ENCODE results near the gene HHAT. TPM values are rescaled to one million over a fixed set of nuclear protein-coding genes. Genes with fewer than 3 reads are reported as not detected.

Gene HHAT
- total RNA-seq, 1 donor from 2014 or later = 4.7 TPM

DNA sequence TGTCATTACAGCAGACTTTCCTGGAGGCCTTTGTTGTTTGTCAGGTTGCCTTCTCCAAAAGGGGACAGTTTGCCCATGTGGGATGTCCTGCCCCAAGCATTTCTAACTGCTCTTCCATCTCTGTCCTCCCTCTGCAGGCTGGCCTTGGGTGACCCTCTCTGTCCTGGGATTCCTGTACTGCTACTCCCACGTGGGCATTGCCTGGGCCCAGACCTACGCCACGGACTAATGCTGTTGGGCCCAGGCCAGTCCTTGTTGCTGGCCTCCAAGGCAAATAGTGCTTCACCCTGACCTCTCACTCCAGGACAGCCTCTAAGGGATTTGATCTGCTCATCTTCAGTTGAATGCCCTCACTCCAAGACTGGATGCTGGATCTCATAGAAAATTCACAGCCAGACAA, 345.4 kb downstream of the HHAT start:
- H3K27me3 ChIP-seq (ENCODE audit: control insufficient read depth in 3 of 3, insufficient read depth in 3 of 3, low read length in 3 of 3) = no peaks in the 10 kb centered on the region
- H3K4me1 ChIP-seq (ENCODE audit: control insufficient read depth in 3 of 3, insufficient read depth in 3 of 3, low read length in 3 of 3) = no peaks in the 10 kb centered on the region
- no peak overlapping the region for H3K27ac ChIP-seq (ENCODE audit: low read depth, low read length)
- no peak overlapping the region for H3K9ac ChIP-seq (ENCODE audit: low read depth in 1 of 3, low read length in 3 of 3)
- no peaks in the 10 kb centered on the region for H3K9me3 ChIP-seq (ENCODE audit: control insufficient read depth in 3 of 3, low read length in 3 of 3)
- H3K4me3 ChIP-seq (ENCODE audit: low read length in 3 of 3) = no peak overlapping the region
- no peaks in the 10 kb centered on the region for H3K36me3 ChIP-seq (ENCODE audit: control insufficient read depth in 3 of 3, insufficient read depth in 3 of 3, low read length in 3 of 3)

DNA sequence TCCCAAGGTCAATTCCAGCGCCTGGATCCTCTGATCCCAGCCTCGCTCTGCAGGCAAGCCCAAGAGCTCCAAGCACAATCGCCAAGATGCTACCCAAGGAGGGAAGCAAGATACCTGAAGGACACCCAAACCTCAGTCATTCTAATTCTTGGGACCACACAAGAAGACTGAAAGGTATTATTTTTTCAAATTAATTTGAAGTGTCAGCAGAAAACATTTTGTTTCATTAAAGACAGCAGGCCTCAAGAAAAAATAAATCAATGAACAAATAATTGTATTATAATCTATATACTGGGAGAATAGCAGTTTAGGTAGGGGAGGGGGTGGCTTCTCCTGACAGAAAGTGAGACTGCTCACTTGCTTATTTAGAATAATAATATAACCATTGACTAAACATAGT, 347.8 kb downstream of the HHAT start:
- H3K36me3 ChIP-seq (ENCODE audit: control insufficient read depth in 3 of 3, insufficient read depth in 3 of 3, low read length in 3 of 3) = no peaks in the 10 kb centered on the region
- H3K27me3 ChIP-seq (ENCODE audit: control insufficient read depth in 3 of 3, insufficient read depth in 3 of 3, low read length in 3 of 3) = no peaks in the 10 kb centered on the region
- H3K4me1 ChIP-seq (ENCODE audit: control insufficient read depth in 3 of 3, insufficient read depth in 3 of 3, low read length in 3 of 3) = no peaks in the 10 kb centered on the region
- H3K4me3 ChIP-seq (ENCODE audit: low read length in 3 of 3) = no peak overlapping the region
- no peak overlapping the region for H3K27ac ChIP-seq (ENCODE audit: low read depth, low read length)
- no peaks in the 10 kb centered on the region for H3K9me3 ChIP-seq (ENCODE audit: control insufficient read depth in 3 of 3, low read length in 3 of 3)
- no peak overlapping the region for H3K9ac ChIP-seq (ENCODE audit: low read depth in 1 of 3, low read length in 3 of 3)

DNA sequence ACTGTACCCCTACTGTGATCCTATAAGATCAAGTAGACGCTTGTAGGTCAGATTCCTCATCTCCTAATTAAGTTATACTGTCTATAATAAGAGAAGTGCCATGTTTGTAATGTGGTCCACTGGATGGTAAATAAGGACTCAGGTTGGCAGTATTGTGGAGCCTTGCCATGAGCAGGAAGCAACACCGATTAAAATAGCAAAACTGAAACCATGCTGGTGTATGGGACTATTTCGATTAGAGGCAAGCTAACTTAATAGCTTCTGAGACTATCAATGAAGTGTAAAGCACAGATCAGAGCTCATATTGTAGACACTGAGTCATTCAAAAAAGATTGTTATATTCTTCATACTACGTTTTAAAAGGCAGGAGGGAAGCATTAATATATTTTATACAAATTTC, 348.8 kb downstream of the HHAT start:
- no peak overlapping the region for H3K4me3 ChIP-seq (ENCODE audit: low read length in 3 of 3)
- H3K9ac ChIP-seq (ENCODE audit: low read depth in 1 of 3, low read length in 3 of 3) = no peak overlapping the region
- H3K4me1 ChIP-seq (ENCODE audit: control insufficient read depth in 3 of 3, insufficient read depth in 3 of 3, low read length in 3 of 3) = no peaks in the 10 kb centered on the region
- H3K9me3 ChIP-seq (ENCODE audit: control insufficient read depth in 3 of 3, low read length in 3 of 3) = no peaks in the 10 kb centered on the region
- no peaks in the 10 kb centered on the region for H3K36me3 ChIP-seq (ENCODE audit: control insufficient read depth in 3 of 3, insufficient read depth in 3 of 3, low read length in 3 of 3)
- H3K27ac ChIP-seq (ENCODE audit: low read depth, low read length) = no peak overlapping the region
- no peaks in the 10 kb centered on the region for H3K27me3 ChIP-seq (ENCODE audit: control insufficient read depth in 3 of 3, insufficient read depth in 3 of 3, low read length in 3 of 3)

DNA sequence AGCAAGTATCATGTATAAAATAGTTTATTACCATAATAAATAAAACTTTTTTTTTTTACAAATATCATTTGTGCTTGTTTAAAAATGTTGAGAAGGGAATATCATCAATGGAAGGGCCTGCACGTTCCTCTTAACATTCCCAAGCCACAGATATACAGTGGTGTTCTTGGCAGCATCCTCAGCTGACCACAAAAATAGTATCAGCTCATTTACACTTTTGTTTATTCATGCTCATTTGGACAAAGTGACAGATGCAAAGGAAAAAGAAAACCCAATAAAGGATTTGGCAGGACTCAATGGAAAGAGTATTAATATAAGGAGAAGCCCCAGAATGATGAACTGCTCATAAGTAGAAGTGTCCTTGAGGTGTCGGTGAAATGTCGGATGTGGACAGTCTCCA, 349.6 kb downstream of the HHAT start:
- peaks cover 0 to under 1% (median 0%) of the 10 kb centered on the region in 3 donors for H3K9me3 ChIP-seq (ENCODE audit: control insufficient read depth in 3 of 3, low read length in 3 of 3)
- no peaks in the 10 kb centered on the region for H3K4me1 ChIP-seq (ENCODE audit: control insufficient read depth in 3 of 3, insufficient read depth in 3 of 3, low read length in 3 of 3)
- no peak overlapping the region for H3K27ac ChIP-seq (ENCODE audit: low read depth, low read length)
- H3K36me3 ChIP-seq (ENCODE audit: control insufficient read depth in 3 of 3, insufficient read depth in 3 of 3, low read length in 3 of 3) = no peaks in the 10 kb centered on the region
- no peak overlapping the region for H3K9ac ChIP-seq (ENCODE audit: low read depth in 1 of 3, low read length in 3 of 3)
- no peaks in the 10 kb centered on the region for H3K27me3 ChIP-seq (ENCODE audit: control insufficient read depth in 3 of 3, insufficient read depth in 3 of 3, low read length in 3 of 3)
- H3K4me3 ChIP-seq (ENCODE audit: low read length in 3 of 3) = no peak overlapping the region

DNA sequence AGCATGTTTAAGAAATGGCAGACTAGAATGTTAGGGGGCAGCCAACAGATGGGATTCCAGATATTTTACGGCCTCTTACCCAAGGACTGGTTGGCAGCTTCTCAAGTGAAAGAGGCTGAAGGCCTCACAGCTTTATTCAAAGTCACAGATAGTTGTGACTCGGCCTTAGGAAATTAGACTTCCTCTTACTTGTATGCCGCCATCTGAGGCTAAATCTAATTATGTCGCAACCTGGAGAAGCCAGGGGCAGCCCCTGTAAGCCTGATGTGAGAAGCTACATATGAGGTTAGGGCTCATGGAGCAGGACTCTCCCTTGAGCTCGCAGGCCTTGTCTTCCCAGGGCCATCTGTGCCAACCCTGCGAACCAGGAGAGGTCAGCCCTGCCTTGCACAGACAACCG, 352.5 kb downstream of the HHAT start:
- H3K9ac ChIP-seq (ENCODE audit: low read depth in 1 of 3, low read length in 3 of 3) = no peak overlapping the region
- no peak overlapping the region for H3K4me3 ChIP-seq (ENCODE audit: low read length in 3 of 3)
- H3K4me1 ChIP-seq (ENCODE audit: control insufficient read depth in 3 of 3, insufficient read depth in 3 of 3, low read length in 3 of 3) = no peaks in the 10 kb centered on the region
- peaks cover 0 to 2% (median 0%) of the 10 kb centered on the region in 3 donors for H3K9me3 ChIP-seq (ENCODE audit: control insufficient read depth in 3 of 3, low read length in 3 of 3)
- H3K27ac ChIP-seq (ENCODE audit: low read depth, low read length) = no peak overlapping the region
- H3K36me3 ChIP-seq (ENCODE audit: control insufficient read depth in 3 of 3, insufficient read depth in 3 of 3, low read length in 3 of 3) = no peaks in the 10 kb centered on the region
- no peaks in the 10 kb centered on the region for H3K27me3 ChIP-seq (ENCODE audit: control insufficient read depth in 3 of 3, insufficient read depth in 3 of 3, low read length in 3 of 3)

DNA sequence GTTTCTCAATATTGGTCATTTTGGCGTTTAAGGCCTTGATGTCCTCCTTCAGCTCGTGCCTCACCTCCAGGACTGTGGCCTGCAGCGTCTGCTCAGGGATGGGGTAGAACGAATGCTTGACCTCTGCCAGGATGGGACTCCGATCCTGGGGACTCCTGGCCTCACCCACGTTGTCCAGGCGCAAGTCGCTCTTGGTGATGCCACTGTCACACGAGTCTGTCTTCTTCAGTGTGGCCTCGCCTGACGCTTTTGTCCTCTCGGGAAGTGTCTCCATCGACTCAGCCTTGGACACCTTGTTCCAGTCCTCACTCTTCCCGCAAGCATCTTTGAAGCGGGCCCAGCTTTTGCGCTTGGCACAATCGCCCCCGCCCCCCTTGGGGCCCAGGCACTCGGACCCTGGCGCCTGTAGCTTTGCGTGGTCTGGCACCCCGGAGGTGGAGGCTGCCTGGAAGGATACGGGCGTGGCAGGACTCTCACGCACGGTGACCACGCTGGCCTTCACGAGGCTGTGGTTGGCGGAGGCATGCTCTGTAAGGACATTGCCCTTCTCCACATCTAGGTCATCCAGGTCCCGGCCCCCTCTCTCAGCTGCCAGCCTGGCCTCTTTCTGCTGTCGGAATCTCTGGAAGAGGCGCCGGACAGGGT, 354.8 kb downstream of the HHAT start:
- H3K27ac ChIP-seq (ENCODE audit: low read depth, low read length) = no peak overlapping the region
- H3K4me1 ChIP-seq (ENCODE audit: control insufficient read depth in 3 of 3, insufficient read depth in 3 of 3, low read length in 3 of 3) = no peaks in the 10 kb centered on the region
- H3K27me3 ChIP-seq (ENCODE audit: control insufficient read depth in 3 of 3, insufficient read depth in 3 of 3, low read length in 3 of 3) = no peaks in the 10 kb centered on the region
- no peak overlapping the region for H3K4me3 ChIP-seq (ENCODE audit: low read length in 3 of 3)
- H3K9me3 ChIP-seq (ENCODE audit: control insufficient read depth in 3 of 3, low read length in 3 of 3) = peaks cover 0 to 2% (median 0%) of the 10 kb centered on the region in 3 donors
- H3K9ac ChIP-seq (ENCODE audit: low read depth in 1 of 3, low read length in 3 of 3) = no peak overlapping the region
- no peaks in the 10 kb centered on the region for H3K36me3 ChIP-seq (ENCODE audit: control insufficient read depth in 3 of 3, insufficient read depth in 3 of 3, low read length in 3 of 3)

DNA sequence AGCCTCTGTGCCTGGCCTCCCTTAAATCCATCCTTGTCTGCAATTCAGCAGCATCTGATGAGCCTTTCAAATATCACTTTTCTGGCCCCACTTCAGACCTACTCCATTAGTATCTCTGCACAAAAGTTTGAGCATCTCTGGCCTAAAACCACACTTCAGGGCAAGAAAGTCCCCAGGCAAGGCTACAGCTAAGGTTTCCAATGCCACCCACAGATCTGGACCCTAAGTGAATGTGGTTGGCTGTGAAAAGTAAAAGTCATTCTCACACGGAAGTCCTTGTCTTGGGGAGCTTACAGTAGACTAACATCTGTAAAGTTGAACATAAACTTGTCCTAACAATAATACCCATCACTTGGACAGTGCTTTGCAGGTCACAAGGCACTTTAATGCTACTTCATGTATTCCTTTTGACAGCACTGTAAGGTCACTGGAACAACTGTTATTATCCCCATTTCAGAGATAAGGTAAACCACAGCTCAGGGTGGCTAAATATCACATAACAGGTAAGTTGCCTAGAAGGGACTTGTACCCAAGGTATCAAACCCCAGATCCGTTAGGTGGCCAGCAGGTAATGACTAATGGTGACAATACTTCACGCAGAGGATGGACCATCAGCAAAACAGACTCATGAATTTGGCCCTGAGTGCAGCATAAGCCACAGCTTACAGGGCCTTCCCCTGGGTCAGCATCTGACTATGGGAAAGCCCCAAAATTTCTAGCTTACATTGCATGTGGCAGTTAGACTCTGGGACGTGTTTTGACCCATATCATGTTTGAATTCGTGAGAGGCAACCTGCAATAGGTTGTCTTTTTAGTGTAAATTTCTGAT, 356.0 kb downstream of the HHAT start:
- peaks cover 0 to 2% (median 0%) of the 10 kb centered on the region in 3 donors for H3K9me3 ChIP-seq (ENCODE audit: control insufficient read depth in 3 of 3, low read length in 3 of 3)
- no peaks in the 10 kb centered on the region for H3K27me3 ChIP-seq (ENCODE audit: control insufficient read depth in 3 of 3, insufficient read depth in 3 of 3, low read length in 3 of 3)
- H3K4me1 ChIP-seq (ENCODE audit: control insufficient read depth in 3 of 3, insufficient read depth in 3 of 3, low read length in 3 of 3) = no peaks in the 10 kb centered on the region
- no peaks in the 10 kb centered on the region for H3K36me3 ChIP-seq (ENCODE audit: control insufficient read depth in 3 of 3, insufficient read depth in 3 of 3, low read length in 3 of 3)
- H3K27ac ChIP-seq (ENCODE audit: low read depth, low read length) = no peak overlapping the region
- H3K9ac ChIP-seq (ENCODE audit: low read depth in 1 of 3, low read length in 3 of 3) = no peak overlapping the region
- no peak overlapping the region for H3K4me3 ChIP-seq (ENCODE audit: low read length in 3 of 3)

DNA sequence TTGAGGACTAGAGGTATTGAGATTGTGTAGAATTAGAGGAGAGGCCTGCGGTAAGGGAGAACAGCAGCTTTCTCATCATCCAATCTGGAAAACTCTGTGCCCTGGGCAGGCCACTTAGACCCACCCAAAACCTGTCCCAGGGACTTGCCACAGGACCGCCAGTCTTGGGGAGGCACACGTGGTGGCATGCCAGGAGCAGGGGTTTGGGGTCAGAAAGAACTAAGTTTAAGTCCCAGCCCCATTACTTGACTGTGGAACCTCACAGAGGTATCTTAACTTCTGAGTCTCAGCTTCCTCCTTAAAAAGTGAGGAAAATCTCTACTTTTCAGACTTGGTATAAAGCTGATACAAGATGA, 356.6 kb downstream of the HHAT start:
- no peaks in the 10 kb centered on the region for H3K4me1 ChIP-seq (ENCODE audit: control insufficient read depth in 3 of 3, insufficient read depth in 3 of 3, low read length in 3 of 3)
- H3K36me3 ChIP-seq (ENCODE audit: control insufficient read depth in 3 of 3, insufficient read depth in 3 of 3, low read length in 3 of 3) = no peaks in the 10 kb centered on the region
- H3K9me3 ChIP-seq (ENCODE audit: control insufficient read depth in 3 of 3, low read length in 3 of 3) = peaks cover 0 to 2% (median 0%) of the 10 kb centered on the region in 3 donors
- H3K4me3 ChIP-seq (ENCODE audit: low read length in 3 of 3) = no peak overlapping the region
- no peaks in the 10 kb centered on the region for H3K27me3 ChIP-seq (ENCODE audit: control insufficient read depth in 3 of 3, insufficient read depth in 3 of 3, low read length in 3 of 3)
- no peak overlapping the region for H3K27ac ChIP-seq (ENCODE audit: low read depth, low read length)
- no peak overlapping the region for H3K9ac ChIP-seq (ENCODE audit: low read depth in 1 of 3, low read length in 3 of 3)

DNA sequence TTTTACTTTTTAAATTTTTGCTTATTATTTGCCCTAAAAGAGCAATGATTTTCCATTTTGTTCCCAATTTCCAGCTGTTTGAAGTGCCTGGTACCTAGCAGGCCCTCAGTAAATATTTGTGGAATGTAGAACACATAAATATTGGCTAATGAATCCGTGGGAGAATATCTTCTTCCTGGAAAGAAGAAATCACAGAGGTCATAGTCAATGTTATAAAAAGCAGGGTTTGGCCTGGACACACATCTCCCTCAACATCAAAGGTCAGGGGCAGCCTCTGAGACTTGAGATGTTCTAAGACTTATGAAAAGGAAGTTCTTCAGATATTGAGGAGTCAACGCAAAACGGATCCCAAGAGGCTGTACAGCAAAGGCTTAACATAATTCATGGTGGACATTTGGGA, 358.1 kb downstream of the HHAT start:
- H3K4me3 ChIP-seq (ENCODE audit: low read length in 3 of 3) = no peak overlapping the region
- H3K9ac ChIP-seq (ENCODE audit: low read depth in 1 of 3, low read length in 3 of 3) = no peak overlapping the region

DNA sequence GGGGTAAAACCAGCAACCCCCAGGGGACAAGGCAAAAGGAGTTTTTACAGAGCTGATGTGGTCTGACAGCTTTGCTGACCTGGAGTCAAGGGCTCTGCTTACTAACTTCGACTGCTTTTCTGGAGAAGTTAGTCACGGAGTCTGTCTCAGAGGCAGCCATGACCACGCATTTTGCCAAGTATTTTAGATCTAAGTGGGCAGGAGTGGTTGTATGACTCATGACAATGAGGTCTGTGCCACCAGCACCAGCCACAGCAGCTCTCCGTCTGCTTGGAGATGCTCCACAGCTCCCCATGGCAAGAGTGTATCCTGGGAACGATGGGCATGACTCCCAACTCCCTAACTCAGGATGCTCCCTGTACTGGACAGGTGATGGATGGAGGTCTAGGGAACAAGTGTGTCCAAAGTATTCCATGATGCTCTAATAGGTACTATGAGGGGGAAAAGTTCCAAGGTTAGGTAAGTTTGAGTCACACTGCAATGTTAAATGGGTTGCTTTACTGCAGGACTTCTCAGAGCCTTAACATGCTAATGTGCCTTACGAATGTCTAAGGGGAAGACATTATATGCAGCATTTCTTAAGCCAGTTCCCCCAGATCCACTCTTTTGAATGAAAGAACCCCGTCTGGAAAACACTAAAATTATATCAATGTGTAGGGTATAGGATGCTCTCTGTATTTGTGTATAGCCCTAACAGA, 359.0 kb downstream of the HHAT start:
- H3K9me3 ChIP-seq (ENCODE audit: control insufficient read depth in 3 of 3, low read length in 3 of 3) = peaks cover 0 to 2% (median 0%) of the 10 kb centered on the region in 3 donors
- no peaks in the 10 kb centered on the region for H3K4me1 ChIP-seq (ENCODE audit: control insufficient read depth in 3 of 3, insufficient read depth in 3 of 3, low read length in 3 of 3)
- no peaks in the 10 kb centered on the region for H3K36me3 ChIP-seq (ENCODE audit: control insufficient read depth in 3 of 3, insufficient read depth in 3 of 3, low read length in 3 of 3)
- no peak overlapping the region for H3K9ac ChIP-seq (ENCODE audit: low read depth in 1 of 3, low read length in 3 of 3)
- H3K27me3 ChIP-seq (ENCODE audit: control insufficient read depth in 3 of 3, insufficient read depth in 3 of 3, low read length in 3 of 3) = no peaks in the 10 kb centered on the region
- H3K27ac ChIP-seq (ENCODE audit: low read depth, low read length) = no peak overlapping the region
- no peak overlapping the region for H3K4me3 ChIP-seq (ENCODE audit: low read length in 3 of 3)

More for the DNA sequence above, 358.1 kb downstream of the HHAT start:
- H3K36me3 ChIP-seq (ENCODE audit: control insufficient read depth in 3 of 3, insufficient read depth in 3 of 3, low read length in 3 of 3) = no peaks in the 10 kb centered on the region
- H3K27ac ChIP-seq (ENCODE audit: low read depth, low read length) = no peak overlapping the region
- H3K27me3 ChIP-seq (ENCODE audit: control insufficient read depth in 3 of 3, insufficient read depth in 3 of 3, low read length in 3 of 3) = no peaks in the 10 kb centered on the region
- peaks cover 0 to 2% (median 0%) of the 10 kb centered on the region in 3 donors for H3K9me3 ChIP-seq (ENCODE audit: control insufficient read depth in 3 of 3, low read length in 3 of 3)
- H3K4me1 ChIP-seq (ENCODE audit: control insufficient read depth in 3 of 3, insufficient read depth in 3 of 3, low read length in 3 of 3) = no peaks in the 10 kb centered on the region

Measured in skeletal muscle tissue (tissue), 4 donors.